ENCODE results near the gene PNKP. TPM values are rescaled to one million over a fixed set of nuclear protein-coding genes. Genes with fewer than 3 reads are reported as not detected.

PNKP gene
- total RNA-seq, 1 donor from 2014 or later: 144 TPM

DNA sequence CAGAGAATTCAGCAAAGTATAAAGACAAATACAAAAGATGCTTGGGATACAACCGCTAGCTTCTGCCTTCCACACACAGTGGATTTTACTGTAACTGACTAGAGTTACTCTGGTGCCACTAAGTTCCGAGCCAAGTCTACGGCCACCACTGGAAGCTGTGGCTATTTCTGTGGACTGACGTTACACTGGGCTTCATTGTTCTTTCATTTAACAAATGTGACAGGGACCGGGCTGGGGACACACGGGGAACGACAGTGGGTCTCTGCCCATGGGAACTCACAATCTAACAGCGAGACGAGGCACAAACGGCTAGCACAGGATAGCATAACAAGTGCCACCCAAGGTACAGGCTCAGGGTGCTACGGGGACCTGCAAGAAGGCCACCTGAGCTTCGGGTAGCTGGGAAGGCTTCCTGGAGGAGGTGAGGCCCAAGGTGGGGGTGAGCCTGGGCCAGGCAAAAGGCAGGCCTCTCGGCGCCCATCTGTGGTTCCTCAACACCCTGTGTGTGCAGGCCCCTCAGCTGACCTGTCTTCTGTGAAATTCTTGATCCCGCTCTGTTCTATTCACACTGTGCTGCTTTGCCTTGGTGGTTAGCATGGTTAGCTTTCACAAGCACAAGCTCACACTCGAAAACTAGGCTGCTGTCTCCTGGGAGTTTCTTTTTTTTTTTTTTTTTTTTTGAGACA, 39.6 kb upstream of the PNKP start:
- TF ChIP-seq, protein P1, sequence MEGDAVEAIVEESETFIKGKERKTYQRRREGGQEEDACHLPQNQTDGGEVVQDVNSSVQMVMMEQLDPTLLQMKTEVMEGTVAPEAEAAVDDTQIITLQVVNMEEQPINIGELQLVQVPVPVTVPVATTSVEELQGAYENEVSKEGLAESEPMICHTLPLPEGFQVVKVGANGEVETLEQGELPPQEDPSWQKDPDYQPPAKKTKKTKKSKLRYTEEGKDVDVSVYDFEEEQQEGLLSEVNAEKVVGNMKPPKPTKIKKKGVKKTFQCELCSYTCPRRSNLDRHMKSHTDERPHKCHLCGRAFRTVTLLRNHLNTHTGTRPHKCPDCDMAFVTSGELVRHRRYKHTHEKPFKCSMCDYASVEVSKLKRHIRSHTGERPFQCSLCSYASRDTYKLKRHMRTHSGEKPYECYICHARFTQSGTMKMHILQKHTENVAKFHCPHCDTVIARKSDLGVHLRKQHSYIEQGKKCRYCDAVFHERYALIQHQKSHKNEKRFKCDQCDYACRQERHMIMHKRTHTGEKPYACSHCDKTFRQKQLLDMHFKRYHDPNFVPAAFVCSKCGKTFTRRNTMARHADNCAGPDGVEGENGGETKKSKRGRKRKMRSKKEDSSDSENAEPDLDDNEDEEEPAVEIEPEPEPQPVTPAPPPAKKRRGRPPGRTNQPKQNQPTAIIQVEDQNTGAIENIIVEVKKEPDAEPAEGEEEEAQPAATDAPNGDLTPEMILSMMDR (IDR thresholded peaks at IDR 0.05; ENCODE audit: unreplicated experiment): no peak
- no peak for DNase-seq (ENCODE audit: low spot score, unreplicated experiment)
- Mint-ChIP-seq H3K4me3 (ENCODE audit: low read depth) (no peak overlapping the region), H3K4me1 (ENCODE audit: low read depth) (no peaks in the 10 kb centered on the region), H3K27me3 (no peaks in the 10 kb centered on the region), H3K27ac (peak overlapping the region; percentile 51), H3K9me3 (ENCODE audit: low read depth) (no peaks in the 10 kb centered on the region), H3K36me3 (ENCODE audit: insufficient read depth) (peaks cover 9% of the 10 kb centered on the region)

DNA sequence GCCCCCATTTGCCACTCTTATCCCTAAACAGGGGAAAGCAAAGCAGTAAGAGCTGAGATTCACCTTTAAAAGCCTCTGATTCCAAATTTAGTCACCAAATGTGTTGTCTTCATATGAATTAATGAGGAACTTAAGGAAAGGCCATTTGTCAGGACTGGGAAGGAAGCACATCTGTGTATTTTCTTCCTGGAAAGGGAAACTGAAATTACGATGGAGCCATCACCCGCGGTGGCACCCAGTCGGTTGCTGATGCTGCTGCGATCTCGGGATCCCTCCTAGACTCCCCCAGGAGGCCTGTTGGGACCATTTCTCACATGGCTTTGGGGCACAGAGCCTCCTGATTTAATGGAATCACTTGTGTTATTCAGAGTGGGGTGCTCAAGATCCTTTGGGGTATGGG, 36.8 kb upstream of the PNKP start:
- no peak for DNase-seq (ENCODE audit: low spot score, unreplicated experiment)
- no peaks in the 10 kb centered on the region for H3K27me3 Mint-ChIP-seq
- H3K4me3 Mint-ChIP-seq (ENCODE audit: low read depth): no peak overlapping the region
- no peak overlapping the region for H3K27ac Mint-ChIP-seq
- H3K9me3 Mint-ChIP-seq (ENCODE audit: low read depth): no peaks in the 10 kb centered on the region
- TF ChIP-seq, protein P1 (IDR thresholded peaks at IDR 0.05; ENCODE audit: unreplicated experiment): no peak
- H3K4me1 Mint-ChIP-seq (ENCODE audit: low read depth): no peaks in the 10 kb centered on the region
- H3K36me3 Mint-ChIP-seq (ENCODE audit: insufficient read depth): peaks cover 9% of the 10 kb centered on the region

DNA sequence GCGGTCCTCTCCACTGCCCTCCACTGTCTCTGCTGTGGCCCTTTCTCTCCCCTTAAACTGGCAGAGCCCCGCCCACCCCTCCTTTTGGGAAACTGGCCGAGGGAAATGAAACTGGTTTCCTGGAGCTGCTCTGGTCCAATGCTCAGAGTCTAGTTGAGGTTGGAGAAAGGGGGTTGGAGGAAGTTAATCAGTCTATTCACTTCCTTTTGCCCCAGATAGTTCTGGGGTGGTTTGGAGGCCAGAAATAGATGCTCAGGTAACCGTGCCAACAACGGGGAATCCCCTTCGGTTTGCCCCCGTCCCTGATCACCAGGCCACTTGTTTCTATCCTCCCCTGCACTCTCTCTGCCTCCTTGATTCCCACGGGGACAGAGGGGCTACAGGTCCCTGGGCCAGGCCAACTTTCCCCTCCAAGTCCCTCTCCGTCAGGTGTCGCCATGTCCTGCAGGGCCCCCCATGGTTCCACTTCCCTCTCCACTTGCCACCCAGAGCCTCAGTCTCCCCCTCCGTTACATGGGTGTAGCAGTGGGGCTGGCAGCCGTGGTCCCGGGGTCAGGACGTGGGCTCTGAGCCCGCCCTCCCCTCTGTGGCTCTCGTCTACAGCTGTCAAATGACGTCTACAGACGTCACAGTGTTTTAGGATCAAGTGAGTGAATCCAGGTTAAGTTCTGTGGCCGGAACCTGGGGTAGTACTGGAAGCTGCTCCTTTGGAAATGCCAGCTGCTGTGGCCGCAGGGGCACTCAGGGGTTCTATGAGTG, 29.7 kb upstream of the PNKP start, which contains the start of gene IL4I1:
IL4I1 (minus strand) TSS at position 25 of the 759 bp plus-strand sequence. CDS start 727 bp downstream, outside the sequence.
- Mint-ChIP-seq H3K4me3 (ENCODE audit: low read depth) (no peak within 1 kb of the TSS), H3K27ac (no peak within 1 kb of the TSS), H3K4me1 (ENCODE audit: low read depth) (no peaks in the 10 kb centered on the region), H3K9me3 (ENCODE audit: low read depth) (no peaks in the 10 kb centered on the region), H3K36me3 (ENCODE audit: insufficient read depth) (no peaks in the 10 kb centered on the region), H3K27me3 (peaks cover 33% of the 10 kb centered on the region)
- TF ChIP-seq, protein P1 (IDR thresholded peaks at IDR 0.05; ENCODE audit: unreplicated experiment): no peak
- no peak for DNase-seq (ENCODE audit: low spot score, unreplicated experiment)

DNA sequence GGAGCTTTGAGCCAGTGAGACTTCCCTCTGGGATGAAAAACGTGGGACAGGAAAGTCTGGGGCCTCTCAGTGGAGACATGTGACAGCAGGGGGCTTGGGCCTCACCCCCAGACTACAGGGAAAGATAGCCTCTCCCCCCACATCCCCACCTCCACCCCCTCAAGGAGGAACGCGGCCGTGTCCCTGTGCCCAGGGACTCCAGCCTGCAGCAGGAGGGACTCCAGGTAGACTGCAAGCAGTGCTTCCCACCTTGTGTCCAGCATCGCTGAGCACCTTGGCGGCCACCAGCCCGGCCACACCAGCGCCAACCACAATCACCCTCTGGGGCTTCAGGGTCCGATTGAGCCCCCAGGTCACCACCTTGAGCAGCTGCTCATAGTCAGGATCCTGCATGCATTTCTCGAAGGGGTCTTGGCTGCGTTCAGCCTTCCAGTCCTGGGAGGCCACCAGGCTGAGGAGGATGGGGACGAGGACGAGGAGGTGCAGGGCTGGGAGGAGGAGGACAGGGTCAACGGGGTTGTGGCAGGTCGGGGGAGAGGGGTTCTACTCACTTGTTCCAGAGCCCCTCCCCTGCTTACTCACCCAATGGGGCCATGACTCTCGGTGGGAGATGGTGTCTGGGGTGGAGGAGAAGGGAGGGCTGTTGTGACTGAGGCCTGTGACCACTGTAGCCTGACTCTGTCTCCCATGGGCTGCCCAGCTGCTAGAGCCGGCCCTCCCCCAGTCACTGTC, 28.4 kb upstream of the PNKP start:
- Mint-ChIP-seq H3K36me3 (ENCODE audit: insufficient read depth) (no peaks in the 10 kb centered on the region), H3K4me3 (ENCODE audit: low read depth) (no peak overlapping the region), H3K27me3 (peaks cover 42% of the 10 kb centered on the region), H3K27ac (no peak overlapping the region), H3K9me3 (ENCODE audit: low read depth) (no peaks in the 10 kb centered on the region), H3K4me1 (ENCODE audit: low read depth) (no peaks in the 10 kb centered on the region)
- no peak for DNase-seq (ENCODE audit: low spot score, unreplicated experiment)
- TF ChIP-seq, protein P1 (IDR thresholded peaks at IDR 0.05; ENCODE audit: unreplicated experiment): no peak

DNA sequence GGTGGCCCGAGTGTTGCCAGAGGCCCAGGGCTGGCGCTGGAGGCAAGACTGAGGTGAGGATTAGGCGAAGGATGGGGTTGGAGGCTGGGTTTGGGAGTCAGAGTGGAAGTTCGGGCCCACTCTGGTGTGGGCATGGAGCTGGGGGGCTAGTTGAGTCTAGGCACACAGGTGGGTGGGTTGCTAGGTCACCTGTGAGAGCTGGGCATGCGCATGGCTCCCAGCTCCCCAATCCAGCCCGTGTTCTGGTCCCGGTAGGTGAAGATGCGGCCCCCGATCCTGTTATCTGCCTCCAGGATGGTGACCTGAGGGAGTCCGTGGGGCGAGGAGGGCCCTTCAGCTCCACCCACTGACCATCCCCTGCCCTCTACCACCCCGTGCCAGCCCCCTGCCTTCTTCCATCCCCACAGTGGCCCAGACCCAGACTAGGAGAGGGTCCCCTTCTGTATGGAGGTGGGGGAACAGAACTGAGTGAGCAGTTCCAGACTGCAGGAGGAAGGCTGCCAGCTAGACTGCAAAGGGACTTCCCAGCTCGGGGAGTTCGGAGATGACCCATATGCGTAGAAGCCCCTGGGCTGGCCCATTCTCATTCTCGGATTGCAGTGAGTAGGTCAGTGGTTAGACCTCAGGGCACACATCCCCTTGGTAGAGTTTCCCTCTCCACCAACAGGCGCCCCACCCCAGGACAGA, 27.6 kb upstream of the PNKP start:
- no peaks in the 10 kb centered on the region for H3K9me3 Mint-ChIP-seq (ENCODE audit: low read depth)
- H3K4me1 Mint-ChIP-seq (ENCODE audit: low read depth): peaks cover 1% of the 10 kb centered on the region
- H3K27ac Mint-ChIP-seq: no peak overlapping the region
- no peaks in the 10 kb centered on the region for H3K36me3 Mint-ChIP-seq (ENCODE audit: insufficient read depth)
- no peak for DNase-seq (ENCODE audit: low spot score, unreplicated experiment)
- peaks cover 45% of the 10 kb centered on the region for H3K27me3 Mint-ChIP-seq
- TF ChIP-seq, protein P1 (IDR thresholded peaks at IDR 0.05; ENCODE audit: unreplicated experiment): no peak
- no peak overlapping the region for H3K4me3 Mint-ChIP-seq (ENCODE audit: low read depth)

All from progenitor cell of endocrine pancreas (in vitro differentiated cells).